ENCODE data around the gene ACAD10. TPM values are rescaled to one million over a fixed set of nuclear protein-coding genes. Genes with fewer than 3 reads are reported as not detected.

ACAD10 gene
- total RNA-seq, 2 donors from 2014 or later: 13.0 to 18.2 TPM

GRCh38 chr12:111768159-111768895 is 82.5 kb downstream of the ACAD10 start:
- Histone ChIP-seq H3K27ac (peak overlapping the region in 1 of 2 donors; percentile 91), H3K27me3 (no peaks in the 10 kb centered on the region), H3K9me3 (no peaks in the 10 kb centered on the region), H3K4me3 (peak overlapping the region; percentile 75 to 90), H3K4me1 (peaks cover 0 to 35% of the 10 kb centered on the region in 2 donors), H3K36me3 (no peaks in the 10 kb centered on the region)
- DNase-seq (ENCODE audit: low spot score): no peak
- TF ChIP-seq, protein P1, sequence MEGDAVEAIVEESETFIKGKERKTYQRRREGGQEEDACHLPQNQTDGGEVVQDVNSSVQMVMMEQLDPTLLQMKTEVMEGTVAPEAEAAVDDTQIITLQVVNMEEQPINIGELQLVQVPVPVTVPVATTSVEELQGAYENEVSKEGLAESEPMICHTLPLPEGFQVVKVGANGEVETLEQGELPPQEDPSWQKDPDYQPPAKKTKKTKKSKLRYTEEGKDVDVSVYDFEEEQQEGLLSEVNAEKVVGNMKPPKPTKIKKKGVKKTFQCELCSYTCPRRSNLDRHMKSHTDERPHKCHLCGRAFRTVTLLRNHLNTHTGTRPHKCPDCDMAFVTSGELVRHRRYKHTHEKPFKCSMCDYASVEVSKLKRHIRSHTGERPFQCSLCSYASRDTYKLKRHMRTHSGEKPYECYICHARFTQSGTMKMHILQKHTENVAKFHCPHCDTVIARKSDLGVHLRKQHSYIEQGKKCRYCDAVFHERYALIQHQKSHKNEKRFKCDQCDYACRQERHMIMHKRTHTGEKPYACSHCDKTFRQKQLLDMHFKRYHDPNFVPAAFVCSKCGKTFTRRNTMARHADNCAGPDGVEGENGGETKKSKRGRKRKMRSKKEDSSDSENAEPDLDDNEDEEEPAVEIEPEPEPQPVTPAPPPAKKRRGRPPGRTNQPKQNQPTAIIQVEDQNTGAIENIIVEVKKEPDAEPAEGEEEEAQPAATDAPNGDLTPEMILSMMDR (IDR thresholded peaks at IDR 0.05): no peak

DNA sequence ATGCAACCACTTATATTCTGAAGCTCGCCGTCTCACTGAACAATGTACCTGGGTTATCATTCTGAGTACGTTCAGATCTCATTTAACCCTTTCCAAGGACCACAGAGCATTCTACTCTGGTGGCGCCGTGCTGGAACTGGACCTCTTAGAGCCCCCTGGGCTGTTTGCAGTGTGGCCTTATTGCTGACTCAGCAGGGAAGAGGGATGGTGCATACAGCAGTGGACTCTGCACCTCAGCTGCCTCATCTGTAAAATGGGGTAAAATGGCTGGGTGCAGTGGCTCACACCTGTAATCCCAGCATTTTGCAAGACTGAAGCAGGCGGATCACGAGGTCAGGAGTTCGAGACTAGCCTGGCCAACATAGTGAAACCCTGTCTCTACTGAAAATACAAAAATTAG is 83.7 kb downstream of the ACAD10 start:
- TF ChIP-seq, protein P1 (IDR thresholded peaks at IDR 0.05): no peak
- no peak overlapping the region for H3K4me3 ChIP-seq
- DNase-seq (ENCODE audit: low spot score): no peak
- H3K36me3 ChIP-seq: no peaks in the 10 kb centered on the region
- no peaks in the 10 kb centered on the region for H3K9me3 ChIP-seq
- peaks cover 0 to 48% of the 10 kb centered on the region in 2 donors for H3K4me1 ChIP-seq
- H3K27ac ChIP-seq: no peak overlapping the region
- no peaks in the 10 kb centered on the region for H3K27me3 ChIP-seq

GRCh38 chr12:111773801-111774551 is 88.1 kb downstream of the ACAD10 start:
- H3K27me3 ChIP-seq: no peaks in the 10 kb centered on the region
- DNase-seq (ENCODE audit: low spot score): peak; percentile 91
- no peaks in the 10 kb centered on the region for H3K9me3 ChIP-seq
- peak overlapping the region; percentile 88 to 92 for H3K27ac ChIP-seq
- TF ChIP-seq, protein P1 (IDR thresholded peaks at IDR 0.05): no peak
- no peaks in the 10 kb centered on the region for H3K36me3 ChIP-seq
- no peak overlapping the region for H3K4me3 ChIP-seq
- peaks cover 0 to 58% of the 10 kb centered on the region in 2 donors for H3K4me1 ChIP-seq

- H3K4me1 ChIP-seq: peaks cover 0 to 49% of the 10 kb centered on the region in 2 donors
- TF ChIP-seq, protein P1 (IDR thresholded peaks at IDR 0.05): no peak
- H3K36me3 ChIP-seq: no peaks in the 10 kb centered on the region
- peak overlapping the region in 1 of 2 donors; percentile 14 for H3K4me3 ChIP-seq
- H3K27ac ChIP-seq: peak overlapping the region; percentile 88 to 92
- no peaks in the 10 kb centered on the region for H3K27me3 ChIP-seq
- no peaks in the 10 kb centered on the region for H3K9me3 ChIP-seq
- DNase-seq (ENCODE audit: low spot score): peak; percentile 94
Observed at GRCh38 chr12:111775205-111776193, 89.6 kb downstream of the ACAD10 start.

DNA sequence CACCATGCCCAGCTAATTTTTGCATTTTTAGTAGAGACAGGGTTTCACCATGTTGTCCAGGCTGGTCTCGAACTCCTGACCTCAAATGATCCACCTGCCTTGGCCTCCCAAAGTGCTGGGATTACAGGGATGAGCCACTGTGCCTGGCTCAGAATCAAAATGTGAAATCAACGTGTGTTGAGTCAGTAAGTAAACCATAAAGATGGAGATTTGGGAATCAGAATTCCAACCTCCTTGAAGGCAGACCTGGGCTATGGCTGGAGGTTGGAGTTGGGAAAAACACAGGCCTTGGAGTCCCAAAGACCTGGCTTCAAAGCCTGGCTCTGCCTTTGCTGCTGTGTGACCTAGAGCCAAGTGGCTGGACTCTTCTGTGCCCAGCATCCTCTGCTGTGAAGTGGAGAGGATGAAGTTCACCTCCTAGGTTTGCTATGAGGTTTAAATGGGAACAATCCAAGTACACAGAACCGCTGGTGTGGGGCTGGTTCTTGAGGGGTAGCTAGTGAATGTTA is 91.0 kb downstream of the ACAD10 start:
- Histone ChIP-seq H3K27me3 (no peaks in the 10 kb centered on the region), H3K9me3 (peaks cover 0 to 5% of the 10 kb centered on the region in 2 donors), H3K4me1 (peaks cover 0 to 49% of the 10 kb centered on the region in 2 donors), H3K36me3 (peaks cover 8% of the 10 kb centered on the region), H3K27ac (peak overlapping the region; percentile 88 to 92), H3K4me3 (no peak overlapping the region)
- no peak for DNase-seq (ENCODE audit: low spot score)
- TF ChIP-seq, protein P1 (IDR thresholded peaks at IDR 0.05): no peak
